KG1 (cell line): ENCODE data around the gene SLC6A19.

Source experiments
- DNase-seq: peaks from one replicate; lab custom pipeline; 2025; lab: John Stamatoyannopoulos, UW

SLC6A19 gene

DNA sequence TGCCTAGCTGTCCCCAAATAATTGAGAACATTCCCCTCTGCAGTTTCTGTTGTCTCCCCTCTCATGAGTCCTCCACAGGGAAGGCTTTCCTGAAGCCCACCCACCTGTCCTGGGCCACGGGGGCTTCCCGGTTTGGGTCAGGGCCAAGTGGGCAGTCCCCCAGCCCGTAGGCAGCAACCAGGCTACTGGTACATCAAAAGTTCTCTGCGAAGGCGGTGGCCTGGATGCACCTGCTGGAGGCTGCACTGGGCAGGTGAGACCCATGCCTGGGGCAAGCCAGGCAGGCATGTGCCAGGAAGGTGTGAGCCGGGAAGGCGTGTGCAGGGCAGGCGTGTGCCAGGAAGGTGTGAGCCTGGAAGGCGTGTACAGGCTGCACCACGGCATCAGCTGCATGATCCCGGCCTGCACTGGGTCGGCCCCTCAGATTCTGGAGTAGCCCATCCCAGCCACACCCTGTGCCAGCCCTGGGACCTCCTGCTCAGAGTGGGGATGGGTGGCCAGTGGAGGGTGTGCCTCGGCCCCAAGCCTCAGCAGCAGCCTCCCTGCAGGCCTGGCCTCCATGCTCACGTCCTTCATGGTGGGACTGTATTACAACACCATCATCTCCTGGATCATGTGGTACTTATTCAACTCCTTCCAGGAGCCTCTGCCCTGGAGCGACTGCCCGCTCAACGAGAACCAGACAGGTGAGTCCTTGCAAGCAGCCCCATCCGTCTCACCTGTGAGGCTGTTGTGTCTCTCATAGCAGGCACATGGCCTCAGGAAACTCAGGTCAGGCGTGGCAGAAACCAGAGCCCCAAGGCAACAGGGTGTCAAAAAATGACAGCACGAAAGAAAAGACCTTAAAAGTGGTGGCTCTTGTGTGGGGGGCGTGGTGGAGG is 8.7 kb downstream of the SLC6A19 start:
- no peak for DNase-seq

DNA sequence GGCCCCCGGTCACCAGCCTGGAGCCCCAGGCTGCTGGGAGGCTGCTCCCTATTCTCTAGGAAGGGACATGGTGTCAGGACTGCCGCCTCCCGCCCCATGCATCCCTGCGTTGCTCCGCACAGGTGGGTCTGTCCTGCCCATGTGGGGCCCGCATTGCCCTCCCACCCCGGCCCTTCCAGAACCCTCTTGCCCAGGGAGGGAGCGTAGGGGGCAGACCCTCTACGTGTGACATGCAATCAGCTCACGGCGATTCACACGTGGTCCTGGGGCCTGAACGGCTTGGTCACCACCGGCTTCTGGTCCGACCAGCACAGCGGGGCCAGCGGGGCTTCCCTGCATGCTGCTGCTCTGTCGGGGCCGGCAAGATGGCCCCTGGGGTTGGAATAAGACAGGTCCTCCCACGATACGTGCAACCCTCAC is 9.4 kb downstream of the SLC6A19 start:
- no peak for DNase-seq

DNA sequence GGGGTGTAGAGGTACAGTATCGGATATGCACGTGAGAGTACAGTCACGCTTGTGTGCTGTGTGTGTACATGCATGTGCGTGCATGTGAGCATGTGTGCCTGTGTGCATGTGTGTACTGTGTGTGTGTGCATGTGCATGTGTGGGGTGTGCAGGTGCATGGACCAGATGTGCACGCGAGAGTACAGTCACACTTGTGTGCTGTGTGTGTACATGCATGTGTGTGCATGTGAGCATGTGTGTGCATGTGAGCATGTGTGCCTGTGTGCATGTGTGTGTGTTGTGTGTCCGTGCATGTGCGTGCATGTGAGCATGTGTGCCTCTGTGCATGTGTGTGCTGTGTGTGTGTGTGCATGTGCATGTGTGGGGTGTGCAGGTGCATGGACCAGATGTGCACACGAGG is 10.3 kb downstream of the SLC6A19 start:
- no peak for DNase-seq

DNA sequence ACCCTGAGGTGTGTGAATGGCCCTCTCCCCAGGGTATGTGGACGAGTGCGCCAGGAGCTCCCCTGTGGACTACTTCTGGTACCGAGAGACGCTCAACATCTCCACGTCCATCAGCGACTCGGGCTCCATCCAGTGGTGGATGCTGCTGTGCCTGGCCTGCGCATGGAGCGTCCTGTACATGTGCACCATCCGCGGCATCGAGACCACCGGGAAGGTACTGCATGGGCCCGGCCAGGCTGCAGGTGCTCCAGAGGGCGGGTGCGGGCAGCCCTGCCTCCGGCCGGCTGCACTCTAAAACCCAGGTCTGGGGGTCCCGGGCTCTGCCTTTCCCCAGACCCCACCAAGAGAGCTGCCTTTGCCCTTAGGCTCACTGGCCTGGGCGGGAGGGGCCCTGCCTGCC is 10.9 kb downstream of the SLC6A19 start:
- DNase-seq: no peak

DNA sequence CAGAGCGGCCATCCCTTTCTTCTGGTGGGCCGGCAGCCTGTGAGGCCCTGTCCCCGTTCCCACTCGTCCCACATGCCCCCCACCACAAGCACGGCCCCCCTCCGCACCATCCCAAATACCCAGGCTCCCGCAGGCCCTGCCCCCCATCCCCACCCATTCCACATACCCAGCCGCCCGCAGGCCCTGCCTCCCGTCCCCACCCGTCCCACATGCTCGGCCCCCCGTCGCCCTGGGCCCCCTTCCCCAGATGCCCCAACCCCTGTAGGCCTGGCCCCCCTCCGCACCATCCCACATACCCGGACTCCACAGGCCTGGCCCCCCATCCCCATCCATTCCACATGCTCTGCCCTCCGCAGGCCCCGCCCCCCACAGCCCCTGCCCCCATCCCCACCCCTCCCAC is 11.5 kb downstream of the SLC6A19 start:
- no peak for DNase-seq

DNA sequence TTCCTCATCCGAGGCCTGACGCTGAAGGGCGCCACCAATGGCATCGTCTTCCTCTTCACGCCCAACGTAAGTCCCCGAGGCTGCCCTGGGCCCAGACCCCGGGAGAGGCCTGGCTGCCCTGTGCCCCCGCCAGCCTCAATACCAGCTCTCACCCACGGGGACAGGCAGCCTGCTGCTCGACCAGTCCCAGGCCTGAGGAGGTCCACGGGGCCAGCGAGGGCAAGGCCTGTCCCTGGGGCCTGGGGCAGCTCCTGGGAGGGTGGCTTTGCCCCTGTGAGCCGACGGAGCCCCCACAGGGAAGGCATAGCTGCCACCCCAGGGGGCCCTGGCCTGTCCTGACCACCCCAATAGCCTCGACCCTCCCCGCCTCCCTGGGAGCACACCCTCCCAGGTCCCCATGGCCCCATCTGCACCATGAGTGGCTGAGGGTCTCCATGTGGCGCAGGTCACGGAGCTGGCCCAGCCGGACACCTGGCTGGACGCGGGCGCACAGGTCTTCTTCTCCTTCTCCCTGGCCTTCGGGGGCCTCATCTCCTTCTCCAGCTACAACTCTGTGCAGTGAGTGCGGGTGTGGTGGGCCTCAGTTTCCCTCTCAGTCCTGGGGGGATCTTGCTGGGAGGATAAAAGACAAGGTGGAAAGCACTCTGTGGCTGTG is 12.2 kb downstream of the SLC6A19 start:
- DNase-seq: no peak

DNA sequence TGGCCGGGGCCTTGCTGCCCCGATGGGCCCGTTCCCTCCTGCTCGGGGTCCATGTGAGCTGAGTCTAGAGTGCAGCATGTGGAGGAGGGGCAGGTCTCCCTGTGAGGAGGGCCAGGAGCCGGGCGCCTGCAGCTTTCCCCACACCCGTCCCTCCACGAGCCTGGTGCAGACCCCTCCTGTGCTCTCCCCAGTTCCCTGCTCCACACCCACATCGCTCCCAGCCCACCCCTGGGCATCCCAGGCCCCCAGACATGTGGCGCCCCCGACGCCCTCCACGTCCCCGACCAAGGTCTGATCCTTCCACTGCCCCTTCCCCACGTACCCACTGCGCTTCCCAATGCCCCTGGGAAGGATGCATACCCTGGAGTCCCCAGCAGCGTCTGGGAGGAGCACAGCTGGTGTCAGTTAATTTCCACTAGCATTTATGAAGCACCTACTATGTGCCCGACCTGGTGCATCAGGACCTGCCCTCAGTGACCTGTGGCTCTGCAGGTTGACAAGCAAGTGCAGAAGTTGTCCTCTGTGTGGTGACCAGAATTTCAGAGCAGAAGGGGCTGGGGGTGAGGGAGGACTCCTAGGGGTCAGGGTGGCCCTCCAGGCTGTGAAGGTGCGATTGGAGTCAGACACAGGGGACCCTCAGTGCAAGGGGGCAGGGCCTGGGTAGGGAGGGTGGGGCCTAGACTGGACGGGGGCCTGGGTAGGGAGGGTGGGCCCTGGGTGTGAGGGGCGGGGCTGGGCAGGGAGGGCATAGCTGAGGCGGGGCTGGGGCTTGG is 13.0 kb downstream of the SLC6A19 start:
- DNase-seq: no peak

DNA sequence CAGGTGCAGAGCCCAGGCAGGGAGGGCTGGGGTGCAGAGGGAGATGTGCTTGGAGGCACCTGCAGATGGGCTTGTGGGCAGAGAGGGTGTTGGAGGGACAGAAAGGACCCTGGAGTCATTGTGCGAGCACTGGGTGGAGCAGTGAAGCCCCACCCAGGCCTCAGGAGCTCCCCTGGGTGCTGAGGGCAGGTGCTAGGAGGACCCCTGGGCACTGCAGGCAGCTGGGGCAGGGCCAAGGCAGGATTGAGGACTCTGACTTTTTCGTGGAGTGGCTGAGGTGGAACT is 13.5 kb downstream of the SLC6A19 start:
- no peak for DNase-seq

DNA sequence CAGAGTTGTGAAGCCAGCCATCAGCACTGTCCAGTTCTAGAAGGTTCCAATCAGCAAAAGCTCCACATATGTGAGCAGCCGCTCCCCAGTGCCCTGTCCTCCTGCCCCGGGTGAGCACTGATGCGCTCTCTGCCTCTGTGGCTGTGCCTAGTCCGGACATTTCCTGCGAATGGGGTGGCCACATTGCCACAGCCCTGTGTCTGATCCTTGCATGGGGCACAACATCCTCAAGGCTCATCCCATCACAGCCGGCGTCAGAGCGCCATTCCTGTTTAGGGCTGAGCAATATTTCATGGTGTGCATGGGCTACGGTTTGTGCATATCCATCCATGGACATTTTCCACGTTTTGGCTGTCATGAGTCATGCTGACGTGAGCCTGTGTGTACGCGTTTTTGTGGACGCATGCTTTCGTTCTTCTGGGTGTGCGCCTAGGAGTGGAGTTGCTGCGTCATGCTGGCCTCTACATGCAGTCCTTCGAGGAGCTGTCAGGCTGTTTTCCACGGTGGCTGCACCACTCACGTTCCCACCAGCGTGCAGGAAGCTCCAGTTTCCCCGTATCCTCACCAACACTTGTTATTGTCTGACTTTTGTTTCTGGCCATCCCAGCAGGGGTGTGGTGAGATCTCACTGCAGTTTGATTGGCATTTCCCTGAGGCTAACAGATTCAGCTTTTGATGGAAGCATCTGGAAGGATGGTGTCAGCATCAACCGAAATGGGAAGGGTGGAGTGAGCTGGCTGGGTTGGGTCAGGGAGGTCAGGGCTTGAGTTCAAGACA is 14.1 kb downstream of the SLC6A19 start:
- no peak for DNase-seq

DNA sequence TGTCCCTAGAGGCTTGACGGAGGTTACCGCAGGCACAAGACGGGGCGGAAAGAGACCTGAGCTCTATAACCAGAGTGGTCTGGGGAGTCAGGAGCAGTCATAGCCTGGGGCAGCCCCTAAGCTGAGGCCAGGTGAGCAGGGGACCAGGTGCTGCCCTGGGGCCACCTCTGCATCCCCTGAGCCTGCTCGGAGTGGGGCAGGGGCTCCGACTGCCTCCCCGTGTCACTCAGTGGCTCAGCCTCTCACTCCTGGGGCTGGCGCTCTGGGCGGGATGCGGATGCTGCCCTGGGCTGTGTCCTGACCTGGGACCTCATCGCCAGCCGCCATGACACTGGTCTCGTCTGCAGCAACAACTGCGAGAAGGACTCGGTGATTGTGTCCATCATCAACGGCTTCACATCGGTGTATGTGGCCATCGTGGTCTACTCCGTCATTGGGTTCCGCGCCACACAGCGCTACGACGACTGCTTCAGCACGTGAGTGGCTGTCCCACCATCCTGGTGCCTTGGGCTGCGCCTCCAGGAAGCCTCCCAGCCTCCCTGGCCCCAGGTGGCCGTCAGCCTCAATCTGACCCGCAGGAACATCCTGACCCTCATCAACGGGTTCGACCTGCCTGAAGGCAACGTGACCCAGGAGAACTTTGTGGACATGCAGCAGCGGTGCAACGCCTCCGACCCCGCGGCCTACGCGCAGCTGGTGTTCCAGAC is 15.0 kb downstream of the SLC6A19 start:
- no peak for DNase-seq

DNA sequence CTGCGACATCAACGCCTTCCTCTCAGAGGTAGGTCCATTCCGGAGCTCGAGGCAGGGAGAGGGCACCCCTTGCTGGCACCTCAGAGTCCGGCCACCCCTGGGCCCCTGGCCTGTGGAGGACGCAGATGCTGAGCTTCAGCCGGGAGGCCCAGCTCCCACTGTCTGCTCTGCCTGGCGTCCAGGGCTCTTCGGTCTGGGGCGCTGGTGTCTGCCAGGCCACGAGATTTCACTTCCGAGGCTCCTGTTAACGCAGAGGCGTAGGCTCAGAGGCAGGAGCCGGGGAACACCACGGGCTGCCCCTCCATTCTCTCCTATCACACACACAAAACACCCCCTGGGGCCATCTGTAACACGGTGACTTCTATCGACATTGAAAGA is 15.5 kb downstream of the SLC6A19 start:
- DNase-seq: no peak

DNA sequence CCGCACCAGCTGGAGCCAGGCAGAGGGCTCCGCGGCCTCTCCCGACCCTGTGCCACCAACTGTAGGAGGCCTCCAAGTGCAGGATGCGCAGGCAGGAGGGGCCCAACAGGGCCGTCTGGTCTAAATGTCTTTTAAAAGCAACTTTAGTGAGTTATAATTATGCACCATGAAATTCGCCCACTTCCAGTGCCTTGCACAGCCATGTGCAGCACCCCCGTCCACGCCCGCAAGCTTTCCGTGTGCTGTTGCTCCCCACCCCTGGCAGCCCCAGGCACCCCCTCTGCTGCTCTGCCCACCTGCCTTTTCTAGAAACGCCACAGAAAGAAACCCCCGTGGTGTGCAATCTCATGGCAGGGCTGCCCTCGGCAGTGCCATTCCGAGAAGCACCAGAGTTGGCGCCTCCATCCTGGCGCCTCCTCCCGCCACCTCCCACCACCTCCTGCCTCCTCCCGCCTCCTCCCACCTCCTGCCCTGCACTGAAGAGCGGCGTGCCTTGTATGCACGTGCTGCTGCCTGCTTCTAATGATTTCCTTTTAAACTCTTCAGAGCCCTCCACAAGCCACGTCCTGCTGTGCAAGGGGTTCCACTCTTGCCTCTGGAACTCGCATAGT is 16.3 kb downstream of the SLC6A19 start:
- no peak for DNase-seq

DNA sequence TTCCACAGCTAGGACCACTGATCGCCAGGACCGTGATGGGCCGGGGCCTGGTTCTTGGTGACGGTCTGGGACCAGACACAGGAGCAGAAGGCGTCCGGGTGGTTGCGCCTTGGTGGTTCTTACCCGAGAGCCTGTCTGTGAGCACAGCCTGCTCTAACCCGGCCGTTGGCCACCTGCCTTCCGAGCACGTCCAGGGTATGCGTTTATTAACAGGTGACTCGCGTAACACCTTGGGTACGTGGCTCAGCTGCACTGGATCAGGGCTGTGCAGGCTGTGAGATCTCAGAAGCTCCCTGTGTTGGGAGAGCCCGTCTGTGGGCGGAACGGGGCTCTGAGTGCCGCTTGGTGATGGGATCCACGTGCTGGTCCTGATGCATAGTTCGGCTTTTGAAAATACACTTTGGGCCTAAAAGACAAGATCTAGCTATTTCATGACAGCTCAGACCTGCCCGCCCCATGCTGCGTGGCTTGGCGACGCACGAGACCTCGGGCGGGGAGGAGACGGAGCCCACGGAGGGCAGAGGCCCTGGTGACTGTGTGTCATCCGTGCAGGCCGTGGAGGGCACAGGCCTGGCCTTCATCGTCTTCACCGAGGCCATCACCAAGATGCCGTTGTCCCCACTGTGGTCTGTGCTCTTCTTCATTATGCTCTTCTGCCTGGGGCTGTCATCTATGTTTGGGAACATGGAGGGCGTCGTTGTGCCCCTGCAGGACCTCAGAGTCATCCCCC is 17.1 kb downstream of the SLC6A19 start:
- DNase-seq: no peak

DNA sequence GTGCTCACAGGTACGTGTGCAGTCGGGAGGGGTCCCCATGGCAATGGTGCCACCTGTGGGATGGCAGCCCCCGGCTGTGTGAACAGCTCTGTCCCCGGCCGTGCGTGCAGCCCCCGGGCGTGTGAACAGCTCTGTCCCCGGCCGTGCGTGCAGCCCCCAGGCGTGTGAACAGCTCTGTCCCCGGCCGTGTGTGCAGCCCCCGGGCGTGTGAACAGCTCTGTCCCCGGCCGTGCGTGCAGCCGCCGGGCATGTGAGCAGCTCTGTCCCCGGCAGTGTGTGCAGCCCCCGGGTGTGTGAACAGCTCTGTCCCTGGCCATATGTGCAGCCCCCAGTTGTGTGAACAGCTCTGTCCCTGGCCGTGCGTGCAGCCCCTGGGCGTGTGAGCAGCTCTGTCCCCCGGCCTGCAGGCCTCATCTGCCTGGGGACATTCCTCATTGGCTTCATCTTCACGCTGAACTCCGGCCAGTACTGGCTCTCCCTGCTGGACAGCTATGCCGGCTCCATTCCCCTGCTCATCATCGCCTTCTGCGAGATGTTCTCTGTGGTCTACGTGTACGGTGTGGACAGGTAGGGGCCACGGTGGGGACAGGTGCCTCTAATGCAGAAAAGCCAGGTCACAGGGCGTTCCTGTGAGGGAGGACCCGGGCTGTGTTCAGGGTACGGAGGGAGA is 17.8 kb downstream of the SLC6A19 start:
- no peak for DNase-seq

DNA sequence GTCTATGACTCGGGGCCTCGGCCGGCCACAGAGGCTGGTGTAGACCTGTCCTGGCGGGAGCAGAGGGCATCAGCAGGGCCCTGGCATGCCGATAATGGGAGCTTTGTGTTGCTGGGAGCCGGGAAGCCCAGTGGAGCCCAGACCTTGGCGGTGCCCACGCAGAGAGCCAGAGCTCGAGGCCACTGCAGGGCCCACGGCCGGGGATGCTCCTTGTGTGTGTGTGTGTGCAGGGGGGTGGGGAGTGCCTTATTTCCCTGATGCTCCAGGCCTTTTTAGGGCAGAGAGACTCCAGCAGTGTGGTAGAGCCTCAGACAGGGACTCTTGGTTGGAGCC is 18.3 kb downstream of the SLC6A19 start:
- DNase-seq: no peak

DNA sequence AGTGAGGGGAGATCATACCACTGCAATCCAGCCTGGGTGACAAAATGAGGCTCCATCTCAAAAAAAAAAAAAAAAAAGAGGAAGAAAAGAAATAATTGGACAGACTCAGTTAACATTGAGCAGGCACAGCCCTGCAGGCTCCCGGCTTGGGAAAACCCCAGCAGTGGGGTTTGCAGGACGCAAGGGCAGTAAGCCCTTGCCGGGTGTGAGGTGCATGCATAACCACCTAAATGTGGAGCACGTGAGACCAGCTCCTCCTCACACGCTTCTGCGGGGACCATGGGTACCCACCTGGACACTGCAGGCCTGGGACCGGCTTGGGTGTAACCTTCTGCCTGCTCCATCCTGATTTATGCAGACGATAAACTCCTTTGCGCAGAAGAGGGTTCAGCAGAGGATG is 19.0 kb downstream of the SLC6A19 start:
- DNase-seq: no peak

DNA sequence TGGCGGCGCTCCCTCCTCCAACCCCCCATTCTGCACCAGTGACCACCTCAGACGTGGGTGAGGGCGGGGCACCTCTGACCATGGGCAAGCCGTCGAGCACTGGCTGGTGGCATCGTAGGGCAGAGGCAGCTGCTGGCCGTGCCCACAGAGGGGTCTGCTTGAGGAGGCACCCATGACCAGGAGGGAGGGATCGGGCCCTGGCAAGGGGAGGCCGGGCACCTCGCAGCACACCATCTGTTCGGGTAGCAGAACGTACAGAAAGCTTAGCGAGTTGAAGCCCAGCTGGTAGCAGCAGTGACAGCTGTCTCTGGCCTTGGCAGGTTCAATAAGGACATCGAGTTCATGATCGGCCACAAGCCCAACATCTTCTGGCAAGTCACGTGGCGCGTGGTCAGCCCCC is 19.4 kb downstream of the SLC6A19 start:
- DNase-seq: no peak

DNA sequence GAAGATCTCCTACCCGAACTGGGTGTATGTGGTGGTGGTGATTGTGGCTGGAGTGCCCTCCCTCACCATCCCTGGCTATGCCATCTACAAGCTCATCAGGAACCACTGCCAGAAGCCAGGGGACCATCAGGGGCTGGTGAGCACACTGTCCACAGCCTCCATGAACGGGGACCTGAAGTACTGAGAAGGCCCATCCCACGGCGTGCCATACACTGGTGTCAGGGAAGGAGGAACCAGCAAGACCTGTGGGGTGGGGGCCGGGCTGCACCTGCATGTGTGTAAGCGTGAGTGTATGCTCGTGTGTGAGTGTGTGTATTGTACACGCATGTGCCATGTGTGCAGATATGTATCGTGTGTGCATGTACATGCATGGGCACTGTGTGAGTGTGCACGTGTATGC is 20.3 kb downstream of the SLC6A19 start:
- no peak for DNase-seq

DNA sequence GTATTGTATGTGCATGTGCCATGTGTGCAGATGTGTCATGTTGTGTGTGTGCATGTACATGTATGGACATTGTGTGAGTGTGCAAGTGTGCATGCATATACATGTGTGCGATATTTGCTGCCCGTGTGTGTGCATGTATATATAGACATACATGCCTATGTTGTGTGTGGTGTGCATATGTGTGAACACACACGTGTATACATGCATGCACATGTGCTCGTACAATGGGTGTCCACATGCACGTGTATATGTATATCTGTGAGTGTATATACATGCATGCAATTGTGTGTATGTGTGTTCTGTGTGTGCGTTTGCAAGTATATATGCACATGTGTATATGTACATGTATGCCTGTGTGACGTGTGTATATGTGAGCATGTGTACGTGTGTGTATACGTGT is 20.8 kb downstream of the SLC6A19 start:
- no peak for DNase-seq

DNA sequence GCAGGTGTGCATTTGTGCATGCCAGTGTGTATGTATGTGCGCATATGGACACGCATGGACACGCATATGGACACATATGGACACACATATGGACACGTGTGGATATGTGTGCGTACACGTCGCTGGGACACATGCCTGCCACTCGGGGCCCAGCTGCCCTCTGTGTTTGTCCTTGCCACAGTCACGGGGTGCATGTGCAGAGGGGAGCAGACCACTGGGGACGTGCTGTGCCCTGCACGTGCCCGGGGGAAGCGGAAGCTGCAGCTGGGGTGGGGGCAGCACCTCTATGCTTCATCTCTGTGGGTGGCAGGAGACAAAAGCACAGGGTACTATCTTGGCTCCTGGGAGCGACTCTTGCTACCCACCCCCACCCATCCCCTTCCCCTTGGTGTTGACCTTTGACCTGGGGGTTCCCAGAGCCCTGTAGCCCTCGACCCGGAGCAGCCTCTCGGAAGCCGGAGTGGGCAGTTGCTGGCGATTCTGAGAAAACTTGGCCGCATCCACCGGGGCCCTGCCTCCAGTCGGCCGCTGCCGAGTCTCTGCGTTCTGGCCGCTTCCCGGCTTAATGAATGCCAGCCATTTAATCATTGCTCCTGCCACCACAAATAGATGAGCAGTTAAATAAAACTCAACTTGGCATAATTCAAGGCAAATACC is 21.4 kb downstream of the SLC6A19 start:
- DNase-seq: no peak
